ENCODE measurements around the gene PXK.
"Not testable (repeated sequence)": the region's sequence is repeated elsewhere in the genome, so short reads cannot be mapped to it uniquely, and the experiment has no call there.

Gene PXK

GRCh38 chr3:58332575-58333188, at the start of gene PXK:
Gene PXK, plus strand, starts transcription at chr3:58332892. Its CDS starts 97 bp downstream, at chr3:58332989.
- DNase-seq (ENCODE audit: low read depth) = peak; percentile 59

- no peak for DNase-seq (ENCODE audit: low read depth)
Measured at GRCh38 chr3:58285334-58285733, 47.4 kb upstream of the PXK start.

- no peak for DNase-seq (ENCODE audit: low read depth)
Measured at GRCh38 chr3:58287354-58287753, 45.3 kb upstream of the PXK start.

- no peak for DNase-seq (ENCODE audit: low read depth)
Measured at GRCh38 chr3:58288011-58288728, 44.5 kb upstream of the PXK start.

- DNase-seq (ENCODE audit: low read depth) = not testable (repeated sequence)
Measured at GRCh38 chr3:58288964-58289613, 43.6 kb upstream of the PXK start.

GRCh38 chr3:58290446-58290845, 42.2 kb upstream of the PXK start:
- not testable (repeated sequence) for DNase-seq (ENCODE audit: low read depth)

DNA sequence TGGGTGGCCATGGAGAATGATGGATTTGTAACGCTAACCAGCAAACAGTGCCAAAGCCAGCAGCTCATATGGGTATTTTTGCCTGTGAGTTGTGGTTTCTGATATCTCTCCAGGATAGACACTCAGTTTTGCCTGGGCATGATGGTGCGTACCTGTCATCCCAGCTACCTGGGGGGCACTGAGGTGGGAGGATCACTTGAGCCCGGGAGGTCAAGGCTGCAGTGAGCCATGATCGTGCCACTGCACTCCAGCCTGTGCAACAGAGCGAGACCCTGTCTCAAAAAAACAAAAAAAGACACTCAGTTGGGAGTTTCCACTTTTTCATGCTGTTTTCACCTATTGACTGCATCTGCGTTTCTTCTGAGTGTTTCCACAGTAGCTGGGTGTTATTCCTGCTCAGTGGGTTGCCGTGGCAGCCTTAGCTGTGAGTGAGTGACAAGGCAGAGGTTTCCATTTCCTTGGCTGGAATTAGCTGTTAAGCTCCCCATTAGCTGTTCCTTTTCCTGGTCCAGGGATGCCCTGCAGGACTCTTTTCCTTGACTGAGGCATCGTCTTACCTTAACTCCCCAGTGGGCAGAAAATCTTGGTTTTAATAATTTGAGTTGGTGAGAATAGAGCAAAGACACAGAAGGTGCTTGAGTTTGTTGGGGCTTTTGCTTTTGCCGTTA, 40.9 kb upstream of the PXK start:
- no peak for DNase-seq (ENCODE audit: low read depth)

DNA sequence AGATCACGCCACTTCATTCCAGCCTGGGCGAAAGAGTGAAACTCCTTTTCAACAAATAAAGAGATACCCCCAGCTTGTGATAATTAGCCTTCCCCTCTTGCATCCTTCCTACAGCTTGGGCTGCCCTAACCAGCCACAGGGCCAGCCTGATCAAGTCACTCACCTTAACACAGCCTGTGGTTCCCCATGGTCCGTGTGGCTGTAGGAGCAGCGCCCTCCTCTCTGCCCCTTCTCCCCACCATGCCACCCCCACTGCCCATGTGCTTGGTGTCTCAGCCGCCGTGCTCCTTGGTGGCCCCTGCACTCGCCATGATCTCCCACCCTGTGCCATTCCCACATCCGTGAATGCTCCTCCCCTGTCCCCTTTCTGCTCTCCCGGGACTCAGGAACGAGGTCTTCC, 39.8 kb upstream of the PXK start:
- DNase-seq (ENCODE audit: low read depth) = no peak

GRCh38 chr3:58293516-58293915, 39.2 kb upstream of the PXK start:
- no peak for DNase-seq (ENCODE audit: low read depth)

- DNase-seq (ENCODE audit: low read depth) = no peak
Measured at GRCh38 chr3:58296269-58296668, 36.4 kb upstream of the PXK start.

DNA sequence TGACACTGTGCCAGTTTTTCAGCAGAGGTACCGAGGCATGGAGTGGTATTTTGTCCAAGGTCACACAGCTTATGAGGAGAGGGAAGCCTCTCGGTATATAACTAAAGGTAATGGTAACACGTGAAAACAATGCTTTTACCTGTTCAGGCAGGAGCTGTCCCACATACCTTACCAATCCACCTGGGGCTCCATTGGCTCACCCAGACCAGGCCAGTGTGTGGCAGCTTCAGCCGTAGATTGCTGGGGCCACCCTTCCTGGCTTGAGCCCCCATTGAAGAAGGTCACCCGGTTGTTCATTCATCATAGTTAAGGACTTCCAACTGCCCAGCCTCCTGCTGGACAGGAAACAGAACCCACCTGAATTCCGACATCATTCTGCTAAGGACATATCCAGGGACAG, 35.8 kb upstream of the PXK start:
- DNase-seq (ENCODE audit: low read depth) = no peak

DNA sequence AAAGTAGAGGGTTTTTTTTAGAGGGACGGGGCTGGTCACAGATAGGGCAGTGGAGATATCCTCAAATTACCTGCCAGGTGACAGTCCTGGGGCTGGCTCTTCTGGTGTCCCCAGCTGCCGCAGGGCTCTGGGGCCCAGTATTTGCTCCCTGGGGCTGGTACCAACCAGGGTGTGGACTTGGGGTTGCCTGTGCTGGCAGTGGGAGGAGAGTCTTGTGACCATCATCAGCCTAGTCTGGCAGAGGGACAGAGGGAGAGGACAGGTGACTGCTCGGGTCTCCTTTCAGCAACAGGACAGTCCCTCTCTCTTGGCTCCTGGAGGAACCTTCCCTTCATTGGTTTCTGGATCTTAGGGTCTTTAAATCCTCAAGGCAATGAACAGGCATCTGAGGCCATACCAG, 34.5 kb upstream of the PXK start:
- no peak for DNase-seq (ENCODE audit: low read depth)

DNA sequence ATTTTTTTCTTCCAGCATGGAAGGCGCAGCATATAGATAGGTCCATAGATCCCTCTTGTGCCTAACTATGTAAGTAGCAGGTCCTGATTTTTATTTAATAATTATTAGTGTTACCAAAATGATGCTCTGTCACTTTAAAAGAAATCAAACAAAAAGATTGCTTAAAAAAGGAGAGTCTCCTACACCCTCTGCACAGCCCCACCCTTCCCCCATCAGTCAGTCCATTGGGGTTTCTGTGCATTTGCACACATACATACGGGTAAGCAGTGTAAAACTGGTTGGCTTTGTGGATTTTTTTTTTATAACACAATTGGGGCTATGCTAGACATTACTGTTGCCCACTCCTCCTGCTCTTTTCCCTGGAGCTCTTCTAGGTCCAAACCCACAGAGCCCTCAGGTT, 33.6 kb upstream of the PXK start:
- DNase-seq (ENCODE audit: low read depth) = no peak

DNA sequence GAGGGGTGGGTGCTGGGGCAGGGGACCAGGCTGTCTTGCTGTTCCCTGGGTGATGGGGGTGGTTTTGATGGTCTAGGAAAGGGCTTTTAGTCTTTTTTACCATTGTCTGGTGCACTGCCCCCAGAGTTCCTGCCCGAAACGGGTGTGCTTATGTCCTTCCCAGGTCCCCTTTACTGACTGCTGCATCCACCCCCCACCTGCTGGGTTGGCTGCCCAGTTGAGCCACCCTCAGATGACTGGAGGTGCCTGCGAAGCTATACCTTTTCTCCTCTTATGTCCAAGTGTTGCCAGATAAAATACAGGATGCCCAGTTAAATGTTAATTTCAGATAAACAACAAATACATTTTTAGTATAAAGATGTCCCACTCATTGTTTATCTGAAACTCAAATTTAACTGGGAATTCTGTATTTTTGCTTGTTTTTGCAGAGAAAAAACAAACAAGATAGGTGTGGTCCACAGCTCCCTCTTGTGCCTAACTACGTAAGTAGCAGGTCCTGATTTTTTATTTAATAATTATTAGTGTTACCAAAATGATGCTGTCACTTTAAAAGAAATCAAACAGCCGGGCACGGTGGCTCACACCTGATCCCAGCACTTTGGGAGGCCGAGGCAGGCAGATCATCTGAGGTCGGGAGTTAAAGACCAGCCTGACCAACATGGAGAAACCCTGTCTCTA, 32.7 kb upstream of the PXK start:
- no peak for DNase-seq (ENCODE audit: low read depth)

DNA sequence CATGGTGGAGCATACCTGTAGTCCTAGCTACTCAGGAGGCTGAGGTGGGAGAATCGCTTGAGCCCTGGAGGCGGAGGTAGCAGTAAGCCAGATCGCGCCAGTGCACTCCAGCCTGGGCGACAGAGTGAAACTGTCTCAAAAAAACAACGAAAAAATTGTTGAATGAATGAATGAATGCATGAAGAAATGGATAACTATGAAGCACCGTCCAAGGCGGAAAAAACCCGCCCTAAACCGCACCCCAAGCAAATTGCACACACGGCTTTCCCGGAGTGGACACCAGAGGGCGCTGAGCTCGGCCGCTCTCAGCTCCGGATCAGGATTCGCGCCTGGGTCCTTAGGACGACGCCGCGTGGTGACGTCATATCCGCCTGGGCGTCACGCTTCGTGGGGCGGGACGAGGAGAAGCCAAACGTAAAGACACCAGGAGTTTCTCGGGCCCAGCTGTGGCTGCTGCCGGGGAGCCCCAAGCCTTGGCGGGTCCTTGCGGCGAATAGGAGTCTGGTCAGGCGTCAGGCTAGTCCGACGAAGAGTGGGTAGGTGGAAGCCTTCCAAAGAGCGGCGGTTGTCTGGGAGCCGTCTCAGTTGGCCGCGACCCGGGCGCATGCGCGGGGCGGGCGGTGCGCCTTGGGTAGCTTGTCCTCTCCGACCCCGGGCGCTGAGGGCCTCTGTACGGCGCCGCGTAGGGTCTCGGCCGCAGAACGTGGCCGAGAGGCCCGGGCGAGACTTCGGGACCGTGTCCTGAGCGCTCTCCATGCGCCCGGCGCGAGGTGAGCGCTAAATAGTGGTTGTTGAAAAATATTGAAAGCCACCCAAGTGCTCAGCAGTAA, 26.6 kb upstream of the PXK start, which contains the start of the genes HTD2 and RPP14:
Gene HTD2, plus strand, starts transcription at position 639 of the 830 bp plus-strand sequence. CDS start 11,094 bp downstream, outside the sequence.
Gene RPP14, plus strand, starts transcription at position 364 of the 830 bp plus-strand sequence. CDS start 4,085 bp downstream, outside the sequence.
- peak; percentile 98 for DNase-seq (ENCODE audit: low read depth)

DNA sequence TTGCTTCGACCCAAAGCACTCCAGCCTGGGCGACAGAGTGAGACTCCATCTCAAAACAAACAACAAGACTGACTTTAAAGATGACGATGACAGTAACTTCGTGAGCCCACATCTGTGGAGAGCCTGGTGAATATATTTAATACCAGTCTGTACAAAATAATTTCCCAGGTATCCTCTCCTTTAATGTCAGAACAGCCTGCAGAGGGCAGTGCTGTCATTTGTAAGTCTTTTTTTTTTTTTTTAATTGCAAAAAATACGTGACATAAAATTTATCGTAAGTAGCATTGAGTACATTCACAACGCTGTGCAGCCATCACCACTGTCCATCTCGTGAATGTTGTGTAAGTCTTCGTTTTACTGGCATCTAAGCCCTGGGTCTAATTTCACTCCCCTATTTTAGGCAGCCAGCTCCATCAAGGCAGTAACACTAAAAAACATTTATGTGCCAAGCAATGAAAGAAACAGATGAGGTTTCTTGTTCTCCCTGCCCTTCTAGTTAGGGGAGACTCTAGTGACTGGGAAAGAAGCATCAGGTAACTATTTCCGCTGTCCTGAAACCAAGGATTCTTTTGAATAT, 25.0 kb upstream of the PXK start:
- DNase-seq (ENCODE audit: low read depth) = no peak

GRCh38 chr3:58308728-58309127, 24.0 kb upstream of the PXK start:
- DNase-seq (ENCODE audit: low read depth) = no peak

DNA sequence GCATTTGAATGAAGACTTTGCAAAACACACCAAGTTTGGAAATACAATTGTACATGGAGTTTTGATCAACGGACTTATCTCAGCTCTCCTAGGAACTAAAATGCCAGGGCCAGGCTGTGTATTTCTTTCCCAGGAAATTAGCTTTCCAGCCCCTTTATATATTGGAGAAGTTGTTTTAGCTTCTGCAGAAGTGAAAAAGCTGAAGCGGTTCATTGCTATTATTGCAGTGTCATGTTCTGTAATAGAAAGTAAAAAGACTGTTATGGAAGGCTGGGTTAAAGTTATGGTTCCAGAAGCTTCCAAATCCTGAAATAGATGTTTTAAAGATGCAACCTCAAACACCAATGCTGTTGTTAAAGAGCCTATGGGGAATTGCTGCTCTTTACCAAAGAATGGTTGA, 14.9 kb upstream of the PXK start:
- DNase-seq (ENCODE audit: low read depth) = no peak

- no peak for DNase-seq (ENCODE audit: low read depth)
Measured at GRCh38 chr3:58321791-58322190, 10.9 kb upstream of the PXK start.

- DNase-seq (ENCODE audit: low read depth) = no peak
Measured at GRCh38 chr3:58322793-58323192, 9.9 kb upstream of the PXK start.
